ENCODE measurements around the gene DPEP2NB.
"Not testable (repeated sequence)": the region's sequence is repeated elsewhere in the genome, so short reads cannot be mapped to it uniquely, and the experiment has no call there.

DPEP2NB gene

DNA sequence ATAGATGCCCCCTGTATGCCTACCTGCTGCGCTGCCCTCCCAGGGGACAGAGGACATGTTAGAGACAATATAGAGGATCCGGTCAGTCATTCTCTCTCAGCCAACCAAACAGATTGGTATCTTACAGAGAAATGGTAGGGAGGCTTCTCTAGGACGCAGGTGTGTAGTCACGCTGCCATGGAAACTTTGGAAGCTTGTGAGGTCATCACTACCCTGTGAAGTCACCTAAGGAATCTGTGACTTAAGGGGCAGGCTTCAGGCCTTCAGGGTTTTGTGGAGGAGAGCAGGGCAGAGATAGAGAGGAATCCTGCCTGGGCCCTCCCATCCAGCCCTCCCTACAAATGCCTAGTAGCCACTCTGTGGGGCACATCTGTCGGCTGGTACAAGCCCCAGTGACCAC is at the start of gene DPEP2NB:
DPEP2NB (minus strand) TSS at position 231 of the 400 bp plus-strand sequence; CDS start at position 90, 141 bp downstream.
- no peak for DNase-seq (ENCODE audit: low spot score)

GRCh38 chr16:68064791-68065365 is 49.2 kb upstream of the DPEP2NB start:
- FAIRE-seq (no peak), DNase-seq (ENCODE audit: low spot score) (peak; percentile 81)

More for the DNA sequence above, at the start of gene DPEP2NB:
- FAIRE-seq, result no peak

DNA sequence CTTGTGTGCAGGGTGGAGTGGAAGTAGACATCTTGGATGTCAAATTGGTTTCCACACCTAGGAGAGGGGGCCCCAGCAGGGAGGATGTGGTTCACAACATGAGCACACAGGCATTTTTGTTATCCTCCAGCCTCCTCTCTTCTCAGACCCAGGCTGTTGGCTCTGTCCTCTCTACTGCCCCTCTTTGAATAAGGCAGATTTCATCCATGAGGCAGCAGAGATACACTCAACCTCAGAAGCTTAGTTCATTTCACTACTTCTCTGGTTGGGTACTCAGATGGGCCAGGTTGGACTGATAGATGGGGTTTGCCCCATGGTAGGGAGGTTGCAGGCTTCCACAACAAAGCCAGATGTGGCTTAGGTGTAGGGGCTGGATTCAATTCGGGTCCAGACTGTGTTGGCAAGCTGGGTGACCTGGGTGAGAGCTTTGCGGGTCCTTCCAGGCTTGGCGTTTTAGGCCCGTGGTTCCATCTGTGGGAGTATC is 47.2 kb upstream of the DPEP2NB start:
- no peak for FAIRE-seq

DNA sequence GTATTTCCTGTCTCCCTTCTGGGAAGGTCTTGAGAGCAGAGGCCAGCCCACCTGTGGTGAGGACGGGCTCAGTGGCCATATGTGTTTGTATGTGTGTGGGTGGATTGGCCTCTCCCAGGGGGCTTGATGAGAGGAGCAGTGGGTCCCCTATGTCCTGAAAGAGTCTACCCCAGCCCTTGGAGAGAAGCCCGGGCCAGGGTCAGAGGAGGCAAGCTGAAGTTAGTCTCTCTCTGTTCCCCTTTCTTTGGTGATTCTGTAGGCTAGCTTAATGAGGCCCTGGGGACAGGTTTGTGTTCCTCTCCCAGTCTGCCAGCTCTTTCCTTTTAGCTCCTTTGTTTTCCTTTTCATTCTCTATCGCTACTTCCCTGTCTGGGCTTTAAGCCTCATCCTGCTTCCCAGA is 45.7 kb upstream of the DPEP2NB start:
- no peak for FAIRE-seq
- no peak for DNase-seq (ENCODE audit: low spot score)

More for the DNA sequence above, 47.2 kb upstream of the DPEP2NB start:
- no peak for DNase-seq (ENCODE audit: low spot score)

DNA sequence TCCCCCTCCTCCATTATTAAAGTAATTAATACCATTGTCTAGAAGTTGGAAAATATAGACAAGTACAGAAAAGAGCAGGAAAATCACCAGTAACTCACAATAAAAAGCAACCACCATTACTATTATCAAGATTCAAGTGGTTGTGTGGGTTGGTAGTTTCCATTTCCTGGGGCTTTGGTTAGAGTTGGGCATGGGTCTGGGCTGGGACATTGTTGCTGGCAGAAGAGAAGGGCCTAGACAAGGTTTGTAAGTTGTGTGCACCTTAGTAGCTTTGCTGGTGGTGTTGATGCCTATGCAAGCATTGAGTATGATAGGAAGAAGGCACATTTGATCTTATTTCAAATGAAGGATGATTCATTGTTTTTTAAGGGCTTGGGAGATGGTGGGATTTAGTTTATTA is 44.1 kb upstream of the DPEP2NB start:
- FAIRE-seq (no peak), DNase-seq (ENCODE audit: low spot score) (no peak)

- FAIRE-seq (no peak), DNase-seq (ENCODE audit: low spot score) (no peak)
These were observed 39.7 kb upstream of the DPEP2NB start for GRCh38 chr16:68055395-68055794.

DNA sequence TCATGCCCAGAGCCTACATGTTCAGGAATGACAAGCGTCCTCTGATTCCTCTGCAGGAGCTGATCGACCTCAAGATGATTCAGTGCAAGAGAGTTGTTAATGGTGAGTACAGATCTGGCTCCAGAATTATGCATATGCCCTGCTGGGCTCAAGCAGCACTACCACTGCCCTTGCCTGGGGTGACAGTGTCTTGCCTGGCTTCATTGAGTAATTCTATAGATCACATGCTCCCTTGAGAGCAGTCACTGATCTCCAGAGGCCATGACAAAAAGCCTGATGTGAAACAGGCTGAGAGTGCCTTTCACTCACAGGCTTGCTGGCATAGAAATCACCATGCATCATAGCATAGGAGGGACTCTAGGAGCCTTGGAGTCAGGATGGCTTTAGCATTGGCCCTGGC is 33.7 kb upstream of the DPEP2NB start:
- FAIRE-seq (no peak), DNase-seq (ENCODE audit: low spot score) (no peak)

- FAIRE-seq, result no peak
- DNase-seq (ENCODE audit: low spot score), result no peak
These were observed 32.3 kb upstream of the DPEP2NB start for GRCh38 chr16:68047987-68048386.

DNA sequence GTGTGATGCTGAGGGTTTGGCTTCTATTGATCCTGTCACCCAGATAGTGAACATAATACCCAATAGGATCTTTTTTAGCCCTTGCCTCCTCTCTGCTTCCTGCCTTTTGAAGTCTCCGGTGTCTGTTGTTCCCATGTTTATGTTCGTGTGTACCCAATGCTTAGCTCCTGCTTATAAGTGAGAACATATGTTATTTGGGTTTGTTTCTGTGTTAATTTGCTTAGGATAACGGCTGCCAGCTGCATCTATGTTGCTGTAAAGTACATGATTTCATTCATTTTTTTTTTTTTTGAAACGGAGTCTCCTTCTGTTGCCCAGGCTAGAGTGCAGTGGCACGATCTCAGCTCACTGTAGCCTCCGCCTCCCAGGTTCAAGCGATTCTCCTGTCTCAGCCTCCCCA is 30.4 kb upstream of the DPEP2NB start:
- no peak for FAIRE-seq
- no peak for DNase-seq (ENCODE audit: low spot score)

GRCh38 chr16:68041783-68042182 is 26.1 kb upstream of the DPEP2NB start:
- FAIRE-seq, result no peak

GRCh38 chr16:68040506-68041288 is 25.0 kb upstream of the DPEP2NB start:
- FAIRE-seq (peak; percentile 48), DNase-seq (ENCODE audit: low spot score) (peak; percentile 81)

More at GRCh38 chr16:68041783-68042182, 26.1 kb upstream of the DPEP2NB start:
- no peak for DNase-seq (ENCODE audit: low spot score)

GRCh38 chr16:68037841-68038597 is 22.3 kb upstream of the DPEP2NB start:
- no peak for FAIRE-seq
- no peak for DNase-seq (ENCODE audit: low spot score)

GRCh38 chr16:68035227-68035626 is 19.5 kb upstream of the DPEP2NB start:
- DNase-seq (ENCODE audit: low spot score), result no peak
- FAIRE-seq, result no peak

DNA sequence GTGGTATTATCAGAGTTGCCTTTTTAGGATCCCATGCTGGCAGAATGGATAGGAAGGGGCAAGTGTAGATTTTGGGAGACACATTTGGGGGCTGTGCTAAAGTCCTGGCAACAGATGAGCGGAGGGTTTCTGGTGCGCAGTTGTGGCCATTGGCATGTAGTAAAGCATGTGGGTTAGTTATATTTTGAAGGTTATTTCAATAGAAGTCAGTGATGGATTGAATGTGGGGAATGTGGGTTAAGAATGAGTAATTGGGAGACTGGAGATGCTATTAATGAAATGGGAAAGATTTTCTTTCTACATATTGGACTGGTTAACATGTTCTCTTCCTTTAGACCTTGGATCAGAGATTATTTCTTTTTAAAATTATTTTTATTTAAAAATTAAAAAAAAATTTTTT is 17.4 kb upstream of the DPEP2NB start:
- FAIRE-seq, result no peak
- no peak for DNase-seq (ENCODE audit: low spot score)

GRCh38 chr16:68031951-68032350 is 16.2 kb upstream of the DPEP2NB start:
- no peak for FAIRE-seq
- no peak for DNase-seq (ENCODE audit: low spot score)

DNA sequence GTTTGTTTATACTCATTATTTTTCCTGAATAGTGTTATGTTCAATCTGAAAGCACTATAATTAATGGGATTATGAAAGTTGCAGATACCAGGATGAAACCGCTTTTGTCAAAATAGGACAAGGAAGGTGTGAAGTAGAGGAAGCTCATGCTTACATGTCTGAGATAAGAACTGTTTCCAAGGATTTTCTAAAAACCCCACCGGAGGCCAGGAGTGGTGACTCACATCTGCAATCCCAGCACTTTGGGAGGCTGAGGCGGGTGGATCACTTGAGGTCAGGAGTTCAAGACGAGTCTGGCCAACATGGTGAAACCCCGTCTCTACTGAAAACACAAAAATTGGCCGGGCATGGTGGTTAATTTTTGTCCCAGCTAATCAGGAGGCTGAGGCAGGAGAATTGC is 14.4 kb upstream of the DPEP2NB start:
- FAIRE-seq; DNase-seq (ENCODE audit: low spot score): not testable (repeated sequence)

DNA sequence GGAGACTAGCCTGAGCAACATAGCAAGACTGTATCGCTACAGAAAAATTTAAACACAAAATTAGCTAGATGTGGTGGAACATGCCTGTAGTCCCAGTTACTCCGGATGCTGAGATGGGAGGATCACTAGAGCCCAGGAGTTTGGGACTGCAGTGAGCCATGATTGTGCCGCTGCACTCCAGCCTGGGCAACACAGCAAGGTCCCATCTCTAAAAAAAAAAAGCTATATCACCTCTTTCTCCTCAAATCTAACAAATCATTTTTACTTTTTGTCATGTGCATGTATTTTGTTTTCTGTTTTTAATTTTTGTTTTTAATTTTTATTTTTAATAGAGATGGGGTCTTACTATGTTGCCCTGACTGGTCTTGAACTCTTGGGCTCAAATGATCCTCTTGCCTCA is 13.3 kb upstream of the DPEP2NB start:
- FAIRE-seq, result no peak
- no peak for DNase-seq (ENCODE audit: low spot score)

DNA sequence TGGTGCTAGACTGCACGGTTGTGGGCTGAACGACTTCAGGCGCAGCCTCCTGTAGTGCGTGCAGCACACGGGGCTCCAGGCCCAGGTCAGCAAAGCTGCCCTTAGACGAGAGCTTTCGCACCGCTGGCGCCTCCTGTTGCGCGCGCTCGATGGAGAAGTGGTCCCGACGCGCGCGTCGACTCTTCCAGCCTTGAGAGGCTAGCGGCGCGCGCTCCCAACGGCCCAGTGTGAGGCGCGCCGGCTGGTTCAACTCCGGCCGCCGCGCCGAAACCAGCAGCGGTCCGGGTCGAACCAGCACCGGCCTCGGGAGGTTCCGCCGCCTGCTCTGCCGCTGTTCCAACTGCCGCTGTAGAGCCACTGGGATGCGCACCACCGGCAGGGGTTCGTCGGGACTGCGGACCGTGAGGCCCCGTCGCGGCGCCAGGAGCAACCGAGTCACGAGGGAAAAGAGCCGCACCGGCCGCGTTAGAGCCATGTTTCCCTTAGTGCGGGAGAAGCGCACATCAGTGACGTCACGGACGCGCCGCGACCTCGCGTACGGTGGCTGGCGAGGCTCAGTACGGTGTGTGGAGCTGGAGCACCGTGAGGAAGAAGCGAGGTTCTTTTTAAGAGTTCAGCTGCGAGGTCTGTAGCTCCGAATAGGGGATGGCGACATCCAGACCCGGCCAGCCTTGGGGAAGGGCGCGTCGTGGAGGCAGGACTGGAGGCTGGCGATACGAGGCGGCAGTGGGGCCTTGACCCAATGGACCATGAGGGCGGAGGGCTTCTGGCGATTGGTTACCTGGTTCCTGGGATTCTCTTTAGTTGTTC is 7.2 kb upstream of the DPEP2NB start, which contains the start of the genes DDX28 and DUS2:
DDX28 (minus strand) TSS at position 505 of the 810 bp plus-strand sequence; CDS start at position 475, 30 bp downstream.
DUS2 (plus strand) TSS at position 557 of the 810 bp plus-strand sequence. CDS start 14,740 bp downstream, outside the sequence.
- peak; percentile 13 for FAIRE-seq

GRCh38 chr16:68022278-68022727 is 6.6 kb upstream of the DPEP2NB start:
- FAIRE-seq, result no peak
- DNase-seq (ENCODE audit: low spot score), result no peak

More for the DNA sequence above, 7.2 kb upstream of the DPEP2NB start, which contains the start of the genes DDX28 and DUS2:
- peak; percentile 89 for DNase-seq (ENCODE audit: low spot score)

- FAIRE-seq (no peak), DNase-seq (ENCODE audit: low spot score) (no peak)
These were observed 5.8 kb upstream of the DPEP2NB start for GRCh38 chr16:68021490-68021889.

Data from urothelium cell line (cell line).